Measurements from ENCODE around the gene NFYA. TPM values are rescaled to one million over a fixed set of nuclear protein-coding genes. Genes with fewer than 3 reads are reported as not detected.

NFYA gene
- total RNA-seq, 6 experiments from 2014 or later = 14.9 to 20.0 (median 16.7) TPM

DNA sequence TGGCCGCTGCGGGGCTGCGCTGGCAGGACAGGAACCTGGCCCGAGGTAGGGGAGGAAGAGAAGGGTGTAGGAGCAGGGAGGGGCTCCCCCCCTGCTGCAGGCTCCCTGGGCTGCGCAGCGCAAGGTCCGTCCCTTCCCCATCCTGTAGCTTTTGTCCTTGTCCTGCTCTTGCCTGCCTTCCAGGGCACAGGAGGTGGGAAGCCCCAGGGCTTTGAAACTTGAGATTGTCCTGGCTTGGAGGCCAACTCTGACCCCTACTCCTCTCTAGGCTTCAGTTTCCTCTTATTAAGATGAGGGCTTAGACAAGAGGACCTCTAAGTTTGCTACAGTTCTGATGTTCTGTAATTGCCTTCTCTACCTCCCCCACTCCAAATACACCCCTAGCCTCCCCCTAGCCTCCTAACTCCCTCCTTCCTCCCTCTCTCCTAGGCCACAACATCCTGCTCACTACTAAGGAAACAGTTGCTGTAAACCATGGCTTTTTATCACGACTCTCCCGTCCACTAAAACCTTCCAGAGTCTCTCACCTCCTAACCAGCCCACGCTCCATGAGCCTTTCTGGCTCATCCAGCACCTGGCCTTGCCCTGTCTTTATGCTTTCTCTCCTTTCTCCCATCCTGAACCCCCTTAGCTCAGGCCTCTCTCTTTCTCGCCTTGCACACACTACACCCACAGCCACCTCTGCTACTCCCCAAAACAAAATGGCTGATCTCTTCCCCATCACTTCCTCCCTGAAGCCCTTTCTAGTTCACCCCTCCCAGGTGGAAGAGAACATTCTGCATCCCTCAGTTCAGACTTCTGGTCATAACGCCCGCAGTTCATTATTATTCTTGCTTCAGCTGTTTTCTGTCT, 44.0 kb upstream of the NFYA start:
- H3K4me1 Mint-ChIP-seq (ENCODE audit: low read depth) = peaks cover 17% of the 10 kb centered on the region
- H3K4me3 Mint-ChIP-seq = peak overlapping the region; percentile 82
- no peak for TF ChIP-seq CTCF (IDR thresholded peaks at IDR 0.05)

DNA sequence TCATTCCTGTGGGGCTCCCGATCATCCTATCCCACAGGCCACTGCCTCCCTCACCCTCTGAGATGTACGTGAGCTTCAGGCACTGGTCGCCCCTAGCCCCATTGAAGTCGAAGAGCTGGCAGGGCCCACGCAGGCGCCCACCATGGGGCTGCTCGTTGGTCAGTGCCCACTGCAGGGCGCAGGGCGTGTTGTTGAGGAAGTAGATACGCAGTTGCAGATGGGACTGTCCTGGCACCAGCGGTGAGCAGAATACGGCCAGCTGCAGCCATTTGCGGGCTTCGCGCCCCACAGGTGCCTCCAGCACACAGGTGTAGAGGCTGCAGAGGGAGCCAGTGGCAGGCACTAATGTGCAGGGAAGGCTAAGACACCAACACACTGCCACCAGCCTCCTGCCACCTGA, 39.9 kb upstream of the NFYA start:
- peaks cover 3% of the 10 kb centered on the region for H3K4me1 Mint-ChIP-seq (ENCODE audit: low read depth)
- DNase-seq = no peak
- no peaks in the 10 kb centered on the region for H3K9me3 Mint-ChIP-seq
- peaks cover 21% of the 10 kb centered on the region for H3K27me3 Mint-ChIP-seq (ENCODE audit: insufficient read depth)
- H3K4me3 Mint-ChIP-seq = no peak overlapping the region
- no peaks in the 10 kb centered on the region for H3K36me3 Mint-ChIP-seq (ENCODE audit: low read depth)
- H3K27ac Mint-ChIP-seq = no peak overlapping the region
- no peak for TF ChIP-seq CTCF (IDR thresholded peaks at IDR 0.05)

More for the DNA sequence above, 44.0 kb upstream of the NFYA start:
- DNase-seq = no peak
- Mint-ChIP-seq H3K27me3 (ENCODE audit: insufficient read depth) (peaks cover 11% of the 10 kb centered on the region), H3K9me3 (no peaks in the 10 kb centered on the region), H3K27ac (peak overlapping the region; percentile 12; the same call in 1 of the 2 replicates), H3K36me3 (ENCODE audit: low read depth) (no peaks in the 10 kb centered on the region)

DNA sequence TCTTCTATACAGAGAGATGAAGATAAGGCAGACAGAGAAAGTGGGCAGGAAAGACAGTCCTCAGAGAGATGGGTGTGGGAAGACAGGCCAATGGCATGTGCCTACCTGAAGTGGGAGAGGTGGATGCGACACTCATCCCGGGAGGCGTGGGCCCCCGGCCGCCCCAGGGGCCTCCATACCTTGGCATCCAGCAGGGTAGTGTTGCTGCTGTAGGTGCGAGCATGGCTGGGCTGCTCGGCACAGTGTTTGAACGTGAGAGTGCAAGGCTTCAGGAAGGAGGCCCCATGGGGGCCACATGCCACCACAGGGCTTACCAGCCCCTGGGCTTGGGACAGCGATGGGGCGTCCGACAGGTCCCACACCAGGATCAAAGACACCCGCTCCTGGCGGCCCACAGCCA, 39.0 kb upstream of the NFYA start:
- no peak overlapping the region for H3K27ac Mint-ChIP-seq
- no peak for TF ChIP-seq CTCF (IDR thresholded peaks at IDR 0.05)
- no peaks in the 10 kb centered on the region for H3K36me3 Mint-ChIP-seq (ENCODE audit: low read depth)

GRCh38 chr6:41036186-41036585, 36.6 kb upstream of the NFYA start:
- H3K27me3 Mint-ChIP-seq (ENCODE audit: insufficient read depth) = peaks cover 22% of the 10 kb centered on the region
- H3K4me1 Mint-ChIP-seq (ENCODE audit: low read depth) = peaks cover 10% of the 10 kb centered on the region
- no peak overlapping the region for H3K27ac Mint-ChIP-seq
- no peak overlapping the region for H3K4me3 Mint-ChIP-seq
- H3K36me3 Mint-ChIP-seq (ENCODE audit: low read depth) = no peaks in the 10 kb centered on the region
- DNase-seq = no peak
- H3K9me3 Mint-ChIP-seq = no peaks in the 10 kb centered on the region
- no peak for TF ChIP-seq CTCF (IDR thresholded peaks at IDR 0.05)

More for the DNA sequence above, 39.0 kb upstream of the NFYA start:
- Mint-ChIP-seq H3K9me3 (no peaks in the 10 kb centered on the region), H3K4me3 (no peak overlapping the region), H3K27me3 (ENCODE audit: insufficient read depth) (peaks cover 22% of the 10 kb centered on the region), H3K4me1 (ENCODE audit: low read depth) (no peaks in the 10 kb centered on the region)
- no peak for DNase-seq

- Mint-ChIP-seq H3K36me3 (ENCODE audit: low read depth) (no peaks in the 10 kb centered on the region), H3K9me3 (no peaks in the 10 kb centered on the region), H3K4me1 (ENCODE audit: low read depth) (peaks cover 10% of the 10 kb centered on the region), H3K27ac (no peak overlapping the region), H3K27me3 (ENCODE audit: insufficient read depth) (peaks cover 21% of the 10 kb centered on the region), H3K4me3 (no peak overlapping the region)
- no peak for TF ChIP-seq CTCF (IDR thresholded peaks at IDR 0.05)
- DNase-seq = no peak
These were observed 36.2 kb upstream of the NFYA start for GRCh38 chr6:41036601-41037000.
